ENCODE measurements around the gene DEK.

DNA sequence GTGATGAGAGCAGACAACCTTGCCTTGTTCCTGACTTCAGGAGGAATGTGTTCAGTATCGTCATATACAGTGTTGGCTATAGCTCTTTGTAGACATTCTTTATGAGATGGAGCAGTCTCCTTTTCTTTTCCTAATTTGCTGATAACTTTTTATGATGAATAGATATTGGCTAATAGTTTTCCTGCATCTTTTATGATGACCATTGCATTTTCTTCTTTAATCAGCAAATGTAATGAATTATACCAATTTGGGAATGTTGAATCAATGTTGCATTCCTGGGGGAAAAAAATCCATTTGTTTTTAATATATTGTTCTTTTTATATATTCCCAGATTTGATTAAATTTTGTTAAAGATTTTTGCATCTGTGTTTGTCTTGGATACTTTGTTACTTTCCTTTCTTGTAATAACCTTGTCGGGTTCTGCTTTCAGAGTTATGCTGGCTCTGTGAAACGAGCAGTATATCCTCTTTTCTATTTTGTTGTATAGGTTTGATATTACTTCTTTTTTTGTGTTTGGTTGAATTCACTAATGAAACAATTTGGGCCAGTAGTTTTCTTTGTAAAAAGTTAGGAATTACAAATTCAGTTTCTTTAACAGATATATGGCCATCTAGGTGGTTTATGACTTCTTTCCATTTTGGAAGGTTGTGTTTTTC is 85.2 kb downstream of the DEK start:
- TF ChIP-seq, protein P1, sequence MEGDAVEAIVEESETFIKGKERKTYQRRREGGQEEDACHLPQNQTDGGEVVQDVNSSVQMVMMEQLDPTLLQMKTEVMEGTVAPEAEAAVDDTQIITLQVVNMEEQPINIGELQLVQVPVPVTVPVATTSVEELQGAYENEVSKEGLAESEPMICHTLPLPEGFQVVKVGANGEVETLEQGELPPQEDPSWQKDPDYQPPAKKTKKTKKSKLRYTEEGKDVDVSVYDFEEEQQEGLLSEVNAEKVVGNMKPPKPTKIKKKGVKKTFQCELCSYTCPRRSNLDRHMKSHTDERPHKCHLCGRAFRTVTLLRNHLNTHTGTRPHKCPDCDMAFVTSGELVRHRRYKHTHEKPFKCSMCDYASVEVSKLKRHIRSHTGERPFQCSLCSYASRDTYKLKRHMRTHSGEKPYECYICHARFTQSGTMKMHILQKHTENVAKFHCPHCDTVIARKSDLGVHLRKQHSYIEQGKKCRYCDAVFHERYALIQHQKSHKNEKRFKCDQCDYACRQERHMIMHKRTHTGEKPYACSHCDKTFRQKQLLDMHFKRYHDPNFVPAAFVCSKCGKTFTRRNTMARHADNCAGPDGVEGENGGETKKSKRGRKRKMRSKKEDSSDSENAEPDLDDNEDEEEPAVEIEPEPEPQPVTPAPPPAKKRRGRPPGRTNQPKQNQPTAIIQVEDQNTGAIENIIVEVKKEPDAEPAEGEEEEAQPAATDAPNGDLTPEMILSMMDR (IDR thresholded peaks at IDR 0.05), result no peak
- no peak for TF ChIP-seq EZH2 (IDR thresholded peaks at IDR 0.05; ENCODE audit: borderline replicate concordance, insufficient read depth, low read depth, low read length, poor library complexity, severe bottlenecking)
